NCI-H345 treated with DMSO at 0.1 percent for 48 hours (cell line): Measurements from ENCODE around the gene RTP3.

Experiments used
- DNase-seq: peaks from one replicate; lab custom pipeline; 2025; ENCODE audit not compliant: unreplicated experiment; lab: John Stamatoyannopoulos, UW

Gene RTP3

DNA sequence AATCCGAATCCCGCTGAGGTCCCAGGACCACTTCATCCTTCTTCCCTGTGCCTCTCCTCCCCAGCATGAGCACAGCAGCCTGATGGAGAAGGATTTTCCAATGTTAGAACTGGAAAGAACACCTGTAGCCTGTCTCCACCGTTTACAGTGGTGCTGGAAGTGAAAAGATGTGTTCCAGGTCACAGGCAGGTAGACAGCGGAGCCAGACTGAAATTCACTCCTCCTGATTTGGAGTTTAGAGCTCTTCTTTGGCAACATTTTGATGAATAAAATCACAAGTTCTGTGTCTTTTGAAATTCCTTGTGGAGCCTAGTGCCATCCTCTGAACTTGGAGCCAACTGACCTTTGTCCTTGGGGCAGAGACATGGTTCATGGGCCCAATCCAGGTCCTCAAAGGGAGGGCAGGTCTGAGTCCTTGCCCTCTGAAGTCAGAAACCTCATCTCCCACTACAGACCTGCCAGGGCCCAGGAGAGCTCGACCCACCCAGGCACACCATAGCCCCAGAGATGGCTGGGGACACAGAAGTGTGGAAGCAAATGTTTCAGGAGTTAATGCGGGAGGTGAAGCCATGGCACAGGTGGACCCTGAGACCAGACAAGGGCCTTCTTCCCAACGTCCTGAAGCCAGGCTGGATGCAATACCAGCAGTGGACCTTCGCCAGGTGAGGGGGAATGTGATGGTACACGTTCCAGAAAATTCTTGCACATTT is at the start of gene RTP3:
RTP3 (plus strand) TSS at position 421 of the 710 bp plus-strand sequence; CDS start at position 508, 87 bp downstream.
- no peak for DNase-seq

DNA sequence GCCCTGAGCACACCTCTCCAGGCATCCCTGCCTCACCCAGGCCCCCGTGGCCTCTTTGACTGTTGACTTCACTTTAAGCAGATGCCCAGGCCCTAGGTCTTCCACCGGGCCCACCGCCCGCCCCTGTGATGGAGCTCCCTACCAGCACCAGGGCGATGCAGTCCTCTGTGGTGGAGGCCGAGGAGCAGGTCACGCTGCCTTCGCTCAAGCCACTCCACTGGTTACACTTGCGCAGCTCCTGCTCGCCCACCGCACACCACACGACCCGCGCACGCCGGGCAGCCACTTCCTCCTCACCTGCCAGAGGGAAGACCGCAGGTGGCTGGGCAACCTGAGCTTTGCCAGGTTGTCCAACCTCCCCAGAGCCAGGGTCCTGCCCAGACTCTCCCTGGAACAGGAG is 49.1 kb upstream of the RTP3 start:
- DNase-seq = no peak

DNA sequence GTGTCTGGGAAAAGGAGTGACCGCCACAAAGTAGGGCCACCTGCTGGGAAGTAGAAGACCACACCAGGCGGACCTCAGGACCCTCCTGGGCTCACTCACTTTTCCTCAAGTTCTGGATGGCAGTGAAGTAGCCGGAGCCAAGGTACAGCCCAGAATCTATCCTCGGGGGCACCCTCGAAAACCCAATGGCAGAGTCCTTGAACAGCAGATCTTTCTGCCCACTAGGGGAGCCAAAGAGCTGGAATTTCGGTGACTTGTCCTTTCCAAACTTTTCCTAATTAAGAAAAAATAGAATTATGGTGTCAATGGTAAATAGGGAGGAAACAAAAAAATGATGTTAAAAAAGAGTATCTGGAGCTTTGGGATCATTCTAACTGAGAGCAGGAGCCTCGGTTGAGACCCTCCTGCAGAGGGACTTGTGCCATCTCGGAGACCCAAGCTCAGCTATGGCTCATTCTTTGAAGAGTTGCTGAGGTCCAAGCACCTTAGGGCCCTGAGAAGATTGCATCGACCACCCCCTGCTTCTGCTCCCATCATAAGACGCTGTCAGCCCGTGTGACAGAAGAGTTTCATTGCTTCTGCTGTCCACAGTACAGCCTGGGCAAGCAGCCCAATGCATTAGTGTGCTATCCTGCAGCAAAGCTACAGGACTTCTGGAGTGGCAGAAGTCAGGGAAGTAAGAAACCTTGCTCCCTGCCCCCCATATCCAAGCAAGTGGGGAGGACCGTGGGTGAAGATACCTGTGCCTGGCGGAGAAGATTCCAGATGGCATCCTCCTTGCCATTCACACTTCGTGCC is 47.8 kb upstream of the RTP3 start:
- DNase-seq = no peak

DNA sequence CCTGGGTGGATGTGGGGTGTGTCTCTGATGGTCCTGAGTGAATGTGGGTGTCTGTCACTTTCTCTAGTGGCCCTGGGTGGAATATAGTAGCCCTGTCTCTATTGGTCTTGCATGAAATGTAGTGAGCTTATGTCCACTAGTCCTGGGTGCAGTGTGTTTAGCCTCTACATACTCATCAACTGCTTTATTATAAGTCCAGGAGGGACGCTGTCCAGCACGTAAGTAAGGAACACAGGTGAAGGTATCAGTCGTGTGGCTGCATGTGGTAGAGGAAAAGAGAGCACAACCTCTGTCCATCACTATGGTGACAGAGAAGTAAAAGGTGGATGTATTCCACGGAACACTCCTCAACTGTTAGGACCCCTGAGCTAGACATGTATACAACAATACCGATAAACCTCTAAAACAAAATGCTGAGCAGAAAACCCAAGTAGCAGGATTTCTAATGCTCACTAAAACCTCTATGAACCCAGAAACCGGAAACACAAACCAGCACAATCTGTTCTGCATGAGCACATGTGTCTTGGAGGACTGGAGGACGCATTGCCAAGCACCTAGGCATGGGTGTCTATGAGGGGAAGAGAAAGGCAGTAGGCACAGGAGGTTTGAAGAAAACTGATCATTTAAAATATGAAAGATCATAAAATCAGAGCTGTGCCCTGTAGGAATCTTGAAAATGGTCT is 44.1 kb upstream of the RTP3 start:
- DNase-seq = no peak

DNA sequence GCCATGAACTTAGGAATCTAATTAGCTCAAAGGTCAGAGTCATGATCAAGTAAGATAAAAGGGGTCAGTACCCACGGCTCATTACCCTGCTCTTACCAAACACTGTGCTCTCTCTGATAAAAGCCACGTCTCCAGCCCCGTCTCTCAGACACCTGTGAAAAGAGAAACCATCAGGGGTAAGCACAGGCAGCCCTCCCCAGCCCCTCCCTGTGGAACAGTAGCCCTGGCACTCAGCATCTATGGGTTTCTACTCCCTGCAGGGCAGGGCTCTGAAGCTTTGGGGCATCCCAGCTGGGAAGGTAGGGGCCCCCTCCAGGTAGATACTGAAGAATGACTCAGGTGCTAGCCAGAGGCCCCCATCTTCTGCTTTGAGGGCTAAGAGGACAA is 43.6 kb upstream of the RTP3 start:
- no peak for DNase-seq

DNA sequence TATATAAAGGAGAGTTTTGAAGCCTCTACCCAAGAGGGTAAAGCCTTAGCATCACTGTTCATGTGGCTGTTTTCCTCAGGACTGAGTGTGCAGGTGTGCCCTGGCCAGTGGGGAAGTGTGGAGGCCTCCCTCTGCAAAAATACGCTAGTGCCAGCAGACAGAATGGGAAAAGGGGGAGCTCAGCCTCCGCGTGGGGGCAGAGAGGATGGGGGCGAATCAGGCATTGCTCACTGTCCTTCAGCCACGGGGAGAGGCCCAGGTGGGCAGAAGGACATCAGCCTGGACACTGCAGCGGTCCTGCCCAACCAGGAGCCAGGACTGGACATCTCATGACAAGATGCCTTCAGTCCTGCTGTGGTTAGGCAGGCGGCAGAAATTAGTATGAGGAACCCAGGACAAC is 43.2 kb upstream of the RTP3 start:
- no peak for DNase-seq

DNA sequence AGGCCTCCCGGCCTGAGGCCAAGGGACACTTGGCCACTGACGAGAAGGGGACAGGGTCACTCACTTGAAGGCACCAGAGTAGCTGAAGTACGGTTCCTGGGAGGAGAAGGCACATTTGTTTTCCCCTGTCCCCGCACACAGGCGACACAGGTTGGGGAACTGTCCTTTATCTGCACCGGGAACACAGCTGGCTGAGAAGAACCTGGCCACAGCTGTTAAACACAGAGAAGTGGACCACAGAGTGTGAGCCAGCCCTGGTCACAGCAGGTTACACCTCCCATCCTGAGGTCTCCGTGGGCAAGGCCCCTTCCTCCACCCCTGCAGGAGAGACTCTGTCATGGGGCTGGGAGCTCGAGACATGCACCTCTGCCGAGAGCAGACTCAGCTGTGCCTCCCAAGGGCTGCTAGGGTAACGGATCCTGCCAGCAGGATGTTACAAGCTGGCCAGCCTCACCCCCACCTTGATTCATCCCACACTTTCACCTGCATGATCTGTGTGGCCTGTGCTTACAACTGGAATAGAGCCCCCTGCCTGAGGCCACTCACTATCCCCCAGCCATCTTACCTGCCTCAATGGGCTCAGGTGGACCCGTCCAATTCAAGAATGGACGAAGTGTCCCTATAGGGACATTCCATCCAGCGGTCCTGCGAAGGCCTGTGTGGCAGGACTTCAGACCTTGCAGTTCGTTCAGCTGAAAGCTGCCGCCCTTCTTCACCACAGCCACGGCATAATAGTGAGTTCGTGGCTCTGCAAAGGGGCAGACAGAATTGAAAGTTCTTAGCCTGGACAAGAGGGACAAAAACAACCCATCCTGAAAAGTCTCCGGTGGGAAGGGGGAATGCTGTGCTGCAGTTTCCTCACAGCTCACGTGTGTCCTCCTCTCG is 42.3 kb upstream of the RTP3 start:
- DNase-seq = no peak

DNA sequence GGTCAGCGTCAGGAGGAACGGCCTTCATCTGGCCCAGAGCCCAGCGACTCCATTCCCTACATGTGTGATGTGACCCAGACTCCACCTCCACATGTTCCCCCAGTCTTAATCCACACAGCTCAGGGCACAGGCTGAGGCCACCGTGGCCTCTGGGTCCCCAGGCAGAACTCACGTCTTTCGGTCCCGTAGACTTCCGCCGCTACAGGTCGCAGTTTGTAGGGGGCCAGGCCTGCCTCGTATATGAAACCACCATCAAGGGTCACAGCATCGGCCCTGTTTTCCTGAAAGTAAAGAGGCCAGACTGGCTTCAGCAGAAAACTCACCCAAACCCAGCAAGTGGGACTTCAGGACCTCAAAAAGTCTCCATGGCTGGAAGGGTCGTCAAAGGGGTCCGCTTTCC is 41.7 kb upstream of the RTP3 start:
- no peak for DNase-seq

DNA sequence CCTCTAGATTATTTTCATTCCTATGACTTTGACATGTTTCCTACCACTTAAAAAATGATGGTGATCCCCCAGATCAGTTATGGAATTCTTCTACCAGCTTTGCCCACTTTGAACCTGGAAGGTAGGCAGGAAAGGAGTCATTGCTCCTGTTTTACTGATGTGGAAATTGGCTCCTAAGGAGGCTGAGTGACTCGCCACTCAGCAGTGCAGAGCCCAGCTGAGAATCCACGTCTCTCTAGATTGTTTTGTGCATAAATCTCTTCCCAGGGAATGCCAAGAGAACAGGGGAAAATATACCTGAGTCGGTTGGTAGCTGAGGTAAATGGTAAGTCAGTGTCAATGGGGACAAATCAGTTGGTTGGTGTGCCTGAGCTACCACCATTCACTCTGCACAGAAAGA is 37.7 kb upstream of the RTP3 start:
- no peak for DNase-seq

DNA sequence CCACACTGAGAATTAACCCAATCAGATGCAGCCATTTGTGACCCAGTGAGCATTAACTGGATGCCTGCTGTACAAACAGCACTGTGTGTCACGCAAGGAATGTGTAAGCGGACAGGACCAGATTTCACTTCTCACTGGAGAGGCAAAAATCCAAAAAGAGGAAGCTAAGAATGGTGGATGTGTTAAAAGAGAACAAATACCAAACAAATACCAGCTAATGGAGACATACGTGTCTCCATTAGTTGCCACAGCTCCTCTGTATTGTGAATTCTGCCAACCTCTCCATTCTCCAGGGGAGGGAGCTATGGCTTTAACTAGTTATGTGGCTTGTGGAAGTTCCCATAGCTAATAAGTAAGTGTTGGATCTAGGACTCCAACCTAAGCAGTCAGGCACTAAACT is 35.7 kb upstream of the RTP3 start:
- DNase-seq = no peak

DNA sequence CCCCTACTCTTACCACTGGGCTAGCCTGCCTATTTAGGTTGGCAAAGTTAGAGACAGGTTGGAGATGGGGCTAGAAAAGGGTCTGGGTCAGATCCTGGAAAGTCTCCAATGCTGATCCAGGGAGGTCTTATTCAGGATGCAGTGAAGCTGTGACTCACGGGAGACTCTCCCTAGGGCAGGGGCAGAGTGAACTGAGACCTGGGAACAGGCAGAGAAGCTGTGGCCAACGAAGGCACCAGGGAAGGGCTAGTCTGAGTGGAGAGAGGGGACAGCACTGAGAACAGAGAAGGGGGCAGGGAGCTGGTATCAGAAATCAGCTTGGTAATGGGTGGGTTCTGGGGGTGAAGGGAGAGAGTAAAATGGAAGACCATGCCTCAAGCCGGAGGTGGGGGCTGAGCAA is 35.3 kb upstream of the RTP3 start:
- DNase-seq = no peak

DNA sequence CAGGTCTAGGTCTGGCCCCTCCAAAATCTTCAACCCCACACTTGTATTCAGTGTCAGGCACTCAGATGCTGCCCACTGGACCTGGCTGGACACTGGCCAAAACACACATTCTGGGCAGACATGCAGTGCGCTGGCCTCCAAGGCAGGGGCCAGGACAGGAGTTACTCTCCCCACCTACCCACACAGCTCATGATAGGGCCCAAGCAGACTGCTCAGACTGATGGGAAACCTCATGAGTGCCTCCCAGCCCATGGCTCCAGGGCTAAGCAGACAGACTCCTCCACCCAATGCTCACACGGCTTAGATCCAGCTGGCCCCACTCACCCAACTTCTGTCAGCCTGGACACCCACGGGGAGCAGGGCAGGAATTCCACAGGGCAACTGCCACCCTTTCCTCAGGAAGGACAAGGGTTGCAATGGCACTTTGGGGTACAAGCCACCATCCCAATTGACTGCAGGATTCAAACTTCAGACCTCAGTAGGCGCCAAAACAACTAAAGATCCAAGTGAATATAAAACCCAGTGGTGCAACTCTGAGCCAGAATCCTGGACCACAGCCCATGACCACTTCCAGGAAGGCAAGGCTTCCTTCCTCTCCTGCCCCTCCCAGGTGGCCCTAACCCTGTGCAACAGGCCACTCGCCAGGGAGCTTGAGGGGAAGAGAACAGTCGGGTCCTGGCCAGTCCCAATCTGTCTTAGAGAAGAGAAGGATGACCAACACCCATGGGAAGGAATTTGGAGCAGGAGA is 34.5 kb upstream of the RTP3 start:
- no peak for DNase-seq

DNA sequence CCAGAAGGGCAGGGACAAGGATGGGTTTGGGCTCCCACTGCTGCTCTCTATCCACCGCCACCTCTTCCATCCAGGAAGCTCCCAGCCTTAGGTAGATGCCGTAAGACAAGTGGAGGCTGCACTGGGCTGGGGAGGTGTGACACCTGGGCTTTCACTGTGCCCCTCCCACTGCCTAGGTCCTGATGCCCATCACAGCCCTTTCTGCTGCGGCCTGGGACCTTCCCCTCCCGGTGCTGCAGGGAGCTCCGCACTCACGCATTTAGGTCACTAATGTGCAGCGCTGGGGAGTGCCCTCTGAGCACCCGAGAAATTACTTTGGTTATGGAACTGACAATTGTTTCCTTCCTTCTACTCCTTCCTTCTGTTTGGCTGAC is 33.9 kb upstream of the RTP3 start:
- DNase-seq = no peak

DNA sequence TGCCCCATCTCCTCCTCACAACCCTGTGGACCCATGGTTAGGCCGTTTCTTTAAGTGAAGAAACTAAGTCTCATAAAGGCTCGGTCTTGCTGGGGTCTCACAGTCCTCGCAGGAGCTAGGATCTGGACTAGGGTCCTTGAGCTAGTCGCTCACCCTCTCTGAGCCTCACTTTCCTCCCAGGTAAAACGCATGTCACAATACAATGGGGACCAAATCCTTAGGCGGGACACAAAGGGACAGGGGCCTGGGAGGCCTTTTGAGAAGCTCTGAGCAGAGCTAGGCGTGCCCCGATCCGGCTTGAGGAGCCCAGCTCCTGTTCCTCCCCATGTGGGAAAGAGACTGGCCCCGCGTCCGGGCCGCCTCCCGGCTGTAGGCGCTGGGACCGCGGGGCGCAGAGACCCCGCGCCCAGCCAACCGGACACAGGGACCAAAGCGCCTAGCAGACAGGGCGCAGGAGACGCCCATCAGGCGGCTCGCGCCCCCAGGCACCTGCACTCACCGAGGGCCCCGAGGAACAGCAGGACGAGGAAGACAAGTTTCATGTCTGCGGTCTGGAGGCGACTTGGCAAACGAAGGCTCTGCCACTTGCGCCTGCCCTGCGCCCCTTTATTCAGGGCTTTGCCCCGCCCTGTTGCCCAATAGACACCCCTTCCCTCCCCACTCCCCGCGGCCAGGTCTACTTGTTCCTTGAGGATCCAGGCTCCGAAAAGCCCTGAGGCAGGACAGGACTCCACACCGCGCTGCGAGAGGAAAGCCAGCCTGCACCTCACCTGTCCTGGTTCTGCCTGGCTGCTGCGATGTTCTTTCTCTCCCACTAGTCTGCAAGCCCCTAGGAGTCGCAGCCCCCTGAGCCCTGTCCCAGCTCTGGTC is 33.2 kb upstream of the RTP3 start, which contains the start of gene LTF:
LTF (minus strand) TSS at position 580 of the 870 bp plus-strand sequence; CDS start at position 542, 38 bp downstream.
- DNase-seq = no peak

DNA sequence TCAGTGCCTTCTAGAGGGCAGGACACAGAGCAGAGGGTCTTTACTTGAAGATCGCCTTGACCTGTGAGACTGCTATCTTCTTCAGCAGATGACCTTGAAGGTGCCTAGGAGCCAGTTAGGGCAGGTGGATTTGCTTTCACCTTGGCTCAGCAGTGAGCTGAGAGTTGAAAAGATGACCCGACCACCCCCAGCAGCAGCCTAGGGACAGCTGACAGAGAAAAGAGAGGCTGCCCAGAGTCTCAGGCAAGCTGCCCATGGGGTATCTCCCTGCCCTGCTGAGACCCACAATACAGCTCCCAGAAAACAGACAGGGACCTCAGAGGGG is 32.6 kb upstream of the RTP3 start:
- DNase-seq = no peak

DNA sequence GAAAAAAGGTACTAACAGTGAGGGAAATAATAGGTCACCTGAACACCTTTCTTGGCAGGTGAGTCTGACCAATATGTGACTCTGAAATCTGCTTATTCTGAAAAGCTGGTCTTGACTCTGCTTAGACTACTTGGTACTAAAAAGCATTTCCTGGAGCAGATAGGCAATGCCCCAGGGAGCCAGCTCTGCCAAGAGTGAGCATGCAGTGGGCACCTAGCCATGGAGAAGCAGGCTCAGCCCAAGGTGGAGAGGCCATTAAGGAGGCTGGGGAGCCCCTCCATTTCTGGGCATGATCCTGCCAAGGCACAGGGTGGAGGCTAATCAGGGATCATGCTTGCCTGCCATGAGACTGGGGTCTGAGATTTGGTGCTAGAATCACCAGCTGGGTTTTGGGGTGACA is 31.5 kb upstream of the RTP3 start:
- DNase-seq = no peak

DNA sequence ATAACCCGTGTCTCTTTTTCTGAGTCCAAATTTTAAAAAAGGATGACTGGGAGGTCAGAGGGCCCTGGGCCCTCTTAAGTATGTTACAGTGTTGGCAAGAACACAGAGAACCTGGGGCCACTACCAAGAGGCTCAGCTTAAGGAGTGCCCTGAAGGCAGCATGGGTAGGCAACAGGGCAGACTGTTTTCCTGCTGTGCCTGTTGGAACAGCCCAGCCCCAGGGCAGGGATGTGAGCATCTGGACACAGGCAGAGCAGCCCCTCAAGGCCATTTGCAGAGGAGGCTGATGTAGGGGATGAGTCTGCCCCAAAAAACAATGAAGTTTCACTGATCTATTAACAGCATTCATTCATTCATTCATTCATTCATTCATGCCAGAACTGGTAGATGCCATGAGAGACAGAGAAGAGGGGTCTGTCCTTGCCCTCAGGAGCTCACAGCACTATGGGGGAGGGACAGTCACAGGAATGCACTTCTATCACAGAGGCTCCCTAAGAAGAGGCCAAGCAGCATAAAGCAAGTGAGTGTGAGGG is 30.8 kb upstream of the RTP3 start:
- no peak for DNase-seq

DNA sequence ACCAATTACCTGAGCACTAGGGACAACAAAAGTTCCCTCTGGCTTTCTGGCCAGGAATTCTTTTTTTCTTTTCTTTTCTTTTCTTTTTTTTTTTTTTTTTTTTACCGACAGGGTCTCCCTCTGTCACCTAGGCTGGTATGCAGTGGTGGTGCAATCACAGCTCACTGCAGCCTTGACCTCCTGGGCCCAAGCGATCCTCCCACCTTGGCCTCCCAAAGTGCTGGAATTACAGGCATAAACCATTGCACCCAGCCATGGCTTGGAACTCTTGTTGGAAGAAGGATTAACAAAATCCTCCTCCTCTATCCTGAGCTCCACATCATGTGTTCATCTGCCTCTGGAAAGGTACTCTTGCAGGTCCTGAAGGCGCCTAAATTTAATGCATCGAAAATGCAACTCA is 30.2 kb upstream of the RTP3 start:
- DNase-seq = no peak
